Activated CD8-positive, alpha-beta T cell treated with anti-CD3 and anti-CD28 coated beads for 36 hours (primary cell): ENCODE measurements around the gene TRIM72. TPM values are rescaled to one million over a fixed set of nuclear protein-coding genes. Genes with fewer than 3 reads are reported as not detected.
A peak's percentile ranks its signal among the peaks of the same experiment; 100 is the strongest.
"Not testable (repeated sequence)": the region's sequence is repeated elsewhere in the genome, so short reads cannot be mapped to it uniquely, and the experiment has no call there.

Experiments
- ATAC-seq: fragments of 200-7000 bp; cut with Tn5 transposase; one replicate; pipeline ENCODE4 v1.10.0; 2021; ENCODE audit warnings: mild to moderate bottlenecking, moderate library complexity
- CTCF ChIA-PET: fragments of 350-600 bp; sonication (Branson Sonifier 250); formaldehyde crosslinking; loops from one replicate; lab custom pipeline; 2021; ENCODE audit warnings: antibody characterized with exemption; lab: Charles Lee
- POLR2A ChIA-PET: fragments of 350-600 bp; sonication (Branson Sonifier 250); formaldehyde crosslinking; loops from one replicate; lab custom pipeline; 2021; ENCODE audit warnings: antibody characterized with exemption; lab: Charles Lee
- DNase-seq: peaks from one replicate; pipeline ENCODE4 v3.0.0-alpha.2; 2020
- H3K27ac Mint-ChIP-seq: one replicate; pipeline ENCODE4 v1.8.0; 2021; ENCODE audit warnings: mild to moderate bottlenecking, mixed read lengths
- H3K27me3 Mint-ChIP-seq: one replicate; pipeline ENCODE4 v1.8.0; 2021; ENCODE audit warnings: mixed read lengths
- H3K36me3 Mint-ChIP-seq: one replicate; pipeline ENCODE4 v1.8.0; 2021; ENCODE audit warnings: low read depth, mixed read lengths
- H3K4me1 Mint-ChIP-seq: one replicate; pipeline ENCODE4 v1.8.0; 2021; ENCODE audit warnings: low read depth, mixed read lengths
- H3K4me3 Mint-ChIP-seq: one replicate; pipeline ENCODE4 v1.8.0; 2021; ENCODE audit warnings: mild to moderate bottlenecking, moderate library complexity, mixed read lengths
- H3K9me3 Mint-ChIP-seq: one replicate; pipeline ENCODE4 v1.8.0; 2021; ENCODE audit warnings: mixed read lengths
- intact Hi-C: fragments of 100-400 bp; cut with micrococcal nuclease; formaldehyde crosslinking; loops from one replicate; pipeline ENCODE4 v1.10.0; 2022
- total RNA-seq, 2 experiments: library from RNA; stranded (reverse); gene quantifications; one replicate each; pipeline ENCODE4 v1.2.3, GENCODE V29; 2021
- TF ChIP-seq, protein P1 (sequence below): fragments of 200-600 bp; IDR thresholded peaks from one replicate; pipeline ENCODE4 v1.8.0; 2022; ENCODE audit warnings: antibody characterized with exemption, mild to moderate bottlenecking

The TRIM72 gene
- total RNA-seq, 2 experiments from 2014 or later, result not detected

GRCh38 chr16:31243734-31244670 is 30.1 kb downstream of the TRIM72 start:
- H3K27ac Mint-ChIP-seq, result no peak overlapping the region

DNA sequence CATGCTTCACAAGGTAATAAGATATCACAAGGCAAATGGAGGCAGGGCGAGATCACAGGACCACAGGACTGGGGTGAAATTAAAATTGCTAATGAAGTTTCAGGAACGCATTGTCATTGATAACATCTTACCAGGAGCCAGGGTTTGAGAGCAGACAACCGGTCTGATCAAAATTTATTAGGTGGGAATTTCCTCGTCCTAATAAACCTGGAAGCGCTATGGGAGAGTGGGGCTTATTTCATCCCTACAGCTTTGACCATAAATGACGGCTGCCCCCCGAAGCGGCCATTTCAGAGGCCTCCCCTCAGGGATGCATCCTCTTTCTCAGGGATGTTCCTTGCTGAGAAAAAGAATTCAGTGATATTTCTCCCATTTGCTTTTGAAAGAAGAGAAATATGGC is 31.7 kb downstream of the TRIM72 start:
- POLR2A ChIA-PET, DNase-seq, H3K9me3 Mint-ChIP-seq, H3K36me3 Mint-ChIP-seq, intact Hi-C loops, H3K4me3 Mint-ChIP-seq, ATAC-seq, H3K27me3 Mint-ChIP-seq, H3K27ac Mint-ChIP-seq, H3K4me1 Mint-ChIP-seq, CTCF ChIA-PET: not testable (repeated sequence)

More at GRCh38 chr16:31243734-31244670, 30.1 kb downstream of the TRIM72 start:
- Mint-ChIP-seq H3K4me3 (no peak overlapping the region), H3K4me1 (no peaks in the 10 kb centered on the region), H3K27me3 (no peaks in the 10 kb centered on the region), H3K36me3 (no peaks in the 10 kb centered on the region), H3K9me3 (no peaks in the 10 kb centered on the region)
- ChIA-PET CTCF (interaction anchor here (1.2 kb wide), 1 partner anchor 198 kb away, joined by 3 read pairs; the partner anchor contains the start of gene ZNF843), POLR2A (interaction anchor here (0.6 to 1.0 kb wide), 4 partner anchors 29 to 184 kb away, joined by 3 read pairs; partner anchors contain the start of gene COX6A2)
- intact Hi-C loops, result no loop called here
- TF ChIP-seq, protein P1, sequence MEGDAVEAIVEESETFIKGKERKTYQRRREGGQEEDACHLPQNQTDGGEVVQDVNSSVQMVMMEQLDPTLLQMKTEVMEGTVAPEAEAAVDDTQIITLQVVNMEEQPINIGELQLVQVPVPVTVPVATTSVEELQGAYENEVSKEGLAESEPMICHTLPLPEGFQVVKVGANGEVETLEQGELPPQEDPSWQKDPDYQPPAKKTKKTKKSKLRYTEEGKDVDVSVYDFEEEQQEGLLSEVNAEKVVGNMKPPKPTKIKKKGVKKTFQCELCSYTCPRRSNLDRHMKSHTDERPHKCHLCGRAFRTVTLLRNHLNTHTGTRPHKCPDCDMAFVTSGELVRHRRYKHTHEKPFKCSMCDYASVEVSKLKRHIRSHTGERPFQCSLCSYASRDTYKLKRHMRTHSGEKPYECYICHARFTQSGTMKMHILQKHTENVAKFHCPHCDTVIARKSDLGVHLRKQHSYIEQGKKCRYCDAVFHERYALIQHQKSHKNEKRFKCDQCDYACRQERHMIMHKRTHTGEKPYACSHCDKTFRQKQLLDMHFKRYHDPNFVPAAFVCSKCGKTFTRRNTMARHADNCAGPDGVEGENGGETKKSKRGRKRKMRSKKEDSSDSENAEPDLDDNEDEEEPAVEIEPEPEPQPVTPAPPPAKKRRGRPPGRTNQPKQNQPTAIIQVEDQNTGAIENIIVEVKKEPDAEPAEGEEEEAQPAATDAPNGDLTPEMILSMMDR, result no peak
- DNase-seq (no peak), ATAC-seq (no peak)

DNA sequence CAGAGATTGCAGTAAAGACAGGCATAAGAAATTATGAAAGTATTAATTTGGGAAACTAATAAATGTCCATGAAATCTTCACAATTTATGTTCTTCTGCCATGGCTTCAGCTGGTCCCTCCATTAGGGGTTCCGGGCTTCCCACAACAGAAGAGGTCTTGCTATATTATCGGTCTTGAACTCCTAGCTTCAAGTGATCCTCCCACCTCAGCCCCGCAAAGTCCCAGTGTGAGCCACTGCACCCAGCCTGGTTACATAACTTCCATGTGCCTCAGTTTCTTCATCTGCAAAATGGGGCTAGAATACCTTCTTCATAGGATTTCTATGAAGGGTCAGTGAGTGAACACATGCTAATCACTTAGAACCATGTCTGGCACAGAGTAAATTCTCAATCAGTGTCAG is 32.4 kb downstream of the TRIM72 start:
- Mint-ChIP-seq H3K9me3 (no peaks in the 10 kb centered on the region), H3K27ac (no peak overlapping the region), H3K4me3 (no peak overlapping the region), H3K4me1 (peaks cover 14% of the 10 kb centered on the region), H3K27me3 (no peaks in the 10 kb centered on the region), H3K36me3 (no peaks in the 10 kb centered on the region)
- TF ChIP-seq, protein P1, result no peak
- ChIA-PET CTCF (no interaction called here), POLR2A (no interaction called here)
- DNase-seq (no peak), ATAC-seq (no peak)
- intact Hi-C loops, result no loop called here

DNA sequence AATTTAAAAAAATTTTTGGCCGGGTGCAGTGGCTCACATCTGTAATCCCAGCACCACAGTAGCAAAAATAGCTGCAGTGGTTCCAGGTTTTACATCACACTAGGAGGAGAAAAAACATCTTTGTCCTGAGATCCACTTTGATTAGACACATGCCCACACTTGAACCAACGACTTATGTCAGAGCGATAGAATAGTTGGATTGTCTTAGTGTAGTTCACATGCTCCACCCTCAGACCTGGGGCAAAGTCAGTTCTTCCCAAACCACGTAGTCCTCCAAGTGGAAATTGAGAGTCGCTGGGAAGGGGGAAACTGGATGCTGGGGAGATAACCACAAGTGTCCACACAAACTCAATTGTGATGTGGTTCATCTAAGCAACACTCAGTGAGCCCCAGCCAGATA is 34.4 kb downstream of the TRIM72 start:
- ATAC-seq (no peak), DNase-seq (no peak)
- Mint-ChIP-seq H3K36me3 (no peaks in the 10 kb centered on the region), H3K4me1 (peaks cover 21% of the 10 kb centered on the region), H3K4me3 (no peak overlapping the region), H3K27me3 (no peaks in the 10 kb centered on the region), H3K27ac (no peak overlapping the region), H3K9me3 (no peaks in the 10 kb centered on the region)
- POLR2A ChIA-PET, result interaction anchor here (1.0 to 1.1 kb wide), 2 partner anchors 46 to 50 kb away, joined by 3 to 4 read pairs; partner anchors contain the start of gene PYCARD
- intact Hi-C loops, result no loop called here
- CTCF ChIA-PET, result no interaction called here
- TF ChIP-seq, protein P1, result no peak

GRCh38 chr16:31250782-31251384 is 37.0 kb downstream of the TRIM72 start:
- peaks cover 30% of the 10 kb centered on the region for H3K4me1 Mint-ChIP-seq
- intact Hi-C loops, result no loop called here
- ATAC-seq (peak; percentile 52), DNase-seq (no peak)
- H3K27ac Mint-ChIP-seq, result no peak overlapping the region
- ChIA-PET CTCF (no interaction called here), POLR2A (no interaction called here)
- no peaks in the 10 kb centered on the region for H3K36me3 Mint-ChIP-seq
- H3K4me3 Mint-ChIP-seq, result no peak overlapping the region
- no peaks in the 10 kb centered on the region for H3K9me3 Mint-ChIP-seq
- TF ChIP-seq, protein P1, result no peak
- no peaks in the 10 kb centered on the region for H3K27me3 Mint-ChIP-seq
